Measurements from ENCODE around the gene HOXC10.

Gene HOXC10

DNA sequence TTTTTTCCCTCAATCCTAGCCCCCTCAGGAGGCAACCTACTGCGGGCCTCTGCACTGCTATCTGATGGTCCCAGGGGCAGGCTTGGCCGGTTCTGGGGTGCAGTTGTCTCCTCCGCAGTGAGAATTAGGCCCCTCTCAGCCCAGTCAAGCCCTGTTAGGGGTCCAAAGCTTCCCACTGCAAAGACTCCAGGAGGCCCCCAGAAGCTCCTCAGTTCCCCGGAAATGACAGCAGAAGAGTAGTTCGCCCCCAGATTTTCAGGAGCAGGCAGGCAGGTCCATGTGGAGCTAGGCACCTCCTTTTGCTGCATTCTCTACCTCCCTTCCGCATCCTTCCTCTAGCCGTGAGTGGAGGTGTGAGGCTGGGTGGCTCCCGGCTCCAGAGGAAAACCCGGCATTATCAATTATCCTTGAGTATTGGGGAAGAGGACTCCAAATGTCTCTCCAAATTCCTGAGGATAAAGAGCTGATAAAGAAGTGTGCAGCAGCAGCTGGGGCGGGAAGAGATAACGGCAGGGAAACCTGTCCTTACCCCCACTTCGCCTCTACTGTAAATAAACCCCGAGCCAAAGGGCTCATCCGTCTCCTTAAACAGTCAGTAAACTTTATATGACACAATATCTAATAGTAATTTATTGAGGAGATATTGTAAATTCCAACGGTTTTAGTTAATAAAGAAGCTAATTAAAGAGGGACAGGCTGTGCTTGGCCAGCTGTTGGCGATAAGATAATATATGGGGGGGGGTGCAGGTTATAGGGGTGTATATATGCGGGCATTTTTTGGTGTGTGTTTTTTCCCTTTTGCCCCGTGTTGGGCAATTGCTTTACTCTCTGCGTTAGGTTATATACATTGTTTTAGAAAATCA is 30.9 kb upstream of the HOXC10 start:
- TF ChIP-seq, protein P1, sequence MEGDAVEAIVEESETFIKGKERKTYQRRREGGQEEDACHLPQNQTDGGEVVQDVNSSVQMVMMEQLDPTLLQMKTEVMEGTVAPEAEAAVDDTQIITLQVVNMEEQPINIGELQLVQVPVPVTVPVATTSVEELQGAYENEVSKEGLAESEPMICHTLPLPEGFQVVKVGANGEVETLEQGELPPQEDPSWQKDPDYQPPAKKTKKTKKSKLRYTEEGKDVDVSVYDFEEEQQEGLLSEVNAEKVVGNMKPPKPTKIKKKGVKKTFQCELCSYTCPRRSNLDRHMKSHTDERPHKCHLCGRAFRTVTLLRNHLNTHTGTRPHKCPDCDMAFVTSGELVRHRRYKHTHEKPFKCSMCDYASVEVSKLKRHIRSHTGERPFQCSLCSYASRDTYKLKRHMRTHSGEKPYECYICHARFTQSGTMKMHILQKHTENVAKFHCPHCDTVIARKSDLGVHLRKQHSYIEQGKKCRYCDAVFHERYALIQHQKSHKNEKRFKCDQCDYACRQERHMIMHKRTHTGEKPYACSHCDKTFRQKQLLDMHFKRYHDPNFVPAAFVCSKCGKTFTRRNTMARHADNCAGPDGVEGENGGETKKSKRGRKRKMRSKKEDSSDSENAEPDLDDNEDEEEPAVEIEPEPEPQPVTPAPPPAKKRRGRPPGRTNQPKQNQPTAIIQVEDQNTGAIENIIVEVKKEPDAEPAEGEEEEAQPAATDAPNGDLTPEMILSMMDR (conservative IDR thresholded peaks at IDR 0.05; ENCODE audit: low read depth, low read length), result no peak
- H2AFZ ChIP-seq (ENCODE audit: low read depth), result no peak overlapping the region
- no peak overlapping the region for H3K27ac ChIP-seq
- no peaks in the 10 kb centered on the region for H3K4me1 ChIP-seq (ENCODE audit: low read depth, poor library complexity, severe bottlenecking)
- no peaks in the 10 kb centered on the region for H3K36me3 ChIP-seq (ENCODE audit: insufficient read depth)
- H4K20me1 ChIP-seq (ENCODE audit: insufficient read depth), result no peaks in the 10 kb centered on the region
- peaks cover 98% of the 10 kb centered on the region for H3K27me3 ChIP-seq (ENCODE audit: insufficient read depth, low read depth)
- no peaks in the 10 kb centered on the region for H3K79me2 ChIP-seq (ENCODE audit: insufficient read depth, low read depth)
- H3K9ac ChIP-seq, result no peak overlapping the region
- H3K4me2 ChIP-seq, result no peak overlapping the region
- H3K4me3 ChIP-seq (IDR thresholded peaks at IDR 0.05; ENCODE audit: insufficient read depth, low read depth, low read length), result no peak overlapping the region

- no peaks in the 10 kb centered on the region for H3K79me2 ChIP-seq (ENCODE audit: insufficient read depth, low read depth)
- no peaks in the 10 kb centered on the region for H3K36me3 ChIP-seq (ENCODE audit: insufficient read depth)
- no peak within 1 kb of the TSS for H3K9ac ChIP-seq
- H3K4me2 ChIP-seq, result no peak within 1 kb of the TSS
- H3K27ac ChIP-seq, result no peak within 1 kb of the TSS
- TF ChIP-seq, protein P1 (conservative IDR thresholded peaks at IDR 0.05; ENCODE audit: low read depth, low read length), result no peak
- H3K4me3 ChIP-seq (IDR thresholded peaks at IDR 0.05; ENCODE audit: insufficient read depth, low read depth, low read length), result no peak within 1 kb of the TSS
- no peak within 1 kb of the TSS for H2AFZ ChIP-seq (ENCODE audit: low read depth)
- H3K27me3 ChIP-seq (ENCODE audit: insufficient read depth, low read depth), result peaks cover 98% of the 10 kb centered on the region
- H3K4me1 ChIP-seq (ENCODE audit: low read depth, poor library complexity, severe bottlenecking), result no peaks in the 10 kb centered on the region
- H4K20me1 ChIP-seq (ENCODE audit: insufficient read depth), result no peaks in the 10 kb centered on the region
These were observed 30.3 kb upstream of the HOXC10 start, which contains the start of gene HOXC12 for GRCh38 chr12:53954694-53955035. TSS of gene HOXC12 (plus strand) at chr12:53954903. CDS start at chr12:53954930, 27 bp downstream.

DNA sequence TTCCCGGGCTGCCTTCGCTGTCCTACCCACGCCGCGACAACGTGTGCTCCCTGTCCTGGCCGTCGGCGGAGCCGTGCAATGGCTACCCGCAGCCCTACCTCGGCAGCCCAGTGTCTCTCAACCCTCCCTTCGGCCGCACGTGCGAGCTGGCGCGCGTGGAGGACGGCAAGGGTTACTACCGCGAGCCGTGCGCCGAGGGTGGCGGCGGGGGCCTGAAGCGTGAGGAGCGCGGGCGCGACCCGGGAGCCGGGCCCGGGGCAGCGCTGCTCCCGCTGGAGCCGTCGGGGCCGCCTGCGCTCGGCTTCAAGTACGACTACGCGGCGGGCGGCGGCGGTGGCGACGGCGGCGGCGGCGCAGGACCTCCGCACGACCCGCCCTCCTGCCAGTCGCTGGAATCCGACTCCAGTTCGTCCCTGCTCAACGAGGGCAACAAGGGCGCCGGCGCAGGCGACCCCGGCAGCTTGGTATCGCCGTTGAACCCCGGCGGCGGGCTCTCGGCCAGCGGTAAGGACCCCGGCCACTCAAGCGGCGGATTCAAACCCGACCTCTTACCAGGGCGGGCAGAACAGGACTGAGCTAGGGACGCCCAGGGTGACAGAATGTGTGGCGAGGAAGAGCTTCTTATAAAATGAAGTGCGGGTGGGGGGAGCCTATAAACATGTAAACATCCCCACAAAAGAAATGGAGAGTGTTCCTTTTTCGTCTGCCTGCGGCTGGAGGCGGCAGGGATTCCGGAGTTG is 29.7 kb upstream of the HOXC10 start:
- no peaks in the 10 kb centered on the region for H4K20me1 ChIP-seq (ENCODE audit: insufficient read depth)
- TF ChIP-seq, protein P1 (conservative IDR thresholded peaks at IDR 0.05; ENCODE audit: low read depth, low read length), result no peak
- no peak overlapping the region for H3K4me3 ChIP-seq (IDR thresholded peaks at IDR 0.05; ENCODE audit: insufficient read depth, low read depth, low read length)
- no peak overlapping the region for H3K9ac ChIP-seq
- H3K4me1 ChIP-seq (ENCODE audit: low read depth, poor library complexity, severe bottlenecking), result no peaks in the 10 kb centered on the region
- no peaks in the 10 kb centered on the region for H3K79me2 ChIP-seq (ENCODE audit: insufficient read depth, low read depth)
- no peaks in the 10 kb centered on the region for H3K36me3 ChIP-seq (ENCODE audit: insufficient read depth)
- H3K27ac ChIP-seq, result no peak overlapping the region
- H3K4me2 ChIP-seq, result no peak overlapping the region
- H2AFZ ChIP-seq (ENCODE audit: low read depth), result no peak overlapping the region
- peaks cover 98% of the 10 kb centered on the region for H3K27me3 ChIP-seq (ENCODE audit: insufficient read depth, low read depth)

DNA sequence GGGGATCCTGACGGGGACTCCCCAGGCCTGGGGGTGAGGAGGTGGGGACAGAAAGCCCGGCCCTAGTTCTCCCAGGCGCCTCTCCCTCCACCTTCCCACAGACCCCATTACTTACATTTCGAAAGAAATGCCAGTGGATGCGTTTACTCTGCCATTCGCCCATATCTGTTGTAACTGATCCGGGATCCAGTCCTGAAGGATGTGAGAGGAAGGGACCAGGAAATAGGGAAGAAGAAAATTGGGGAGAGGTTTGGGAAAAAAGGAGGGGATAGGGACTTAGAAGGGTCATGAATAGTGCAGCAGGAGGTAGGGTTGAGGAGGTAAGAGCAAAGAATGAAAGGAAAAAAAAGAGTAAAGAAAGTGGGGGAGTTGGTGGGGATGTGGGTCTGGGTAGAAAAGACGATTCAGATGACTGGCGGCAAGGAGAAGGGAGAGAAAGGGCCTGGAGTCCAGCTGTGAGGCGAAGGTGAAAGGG is 29.1 kb upstream of the HOXC10 start:
- H3K36me3 ChIP-seq (ENCODE audit: insufficient read depth), result no peaks in the 10 kb centered on the region
- no peaks in the 10 kb centered on the region for H3K4me1 ChIP-seq (ENCODE audit: low read depth, poor library complexity, severe bottlenecking)
- H3K4me2 ChIP-seq, result no peak overlapping the region
- H4K20me1 ChIP-seq (ENCODE audit: insufficient read depth), result no peaks in the 10 kb centered on the region
- TF ChIP-seq, protein P1 (conservative IDR thresholded peaks at IDR 0.05; ENCODE audit: low read depth, low read length), result no peak
- H3K27me3 ChIP-seq (ENCODE audit: insufficient read depth, low read depth), result peaks cover 98% of the 10 kb centered on the region
- no peak overlapping the region for H3K27ac ChIP-seq
- H2AFZ ChIP-seq (ENCODE audit: low read depth), result no peak overlapping the region
- no peak overlapping the region for H3K4me3 ChIP-seq (IDR thresholded peaks at IDR 0.05; ENCODE audit: insufficient read depth, low read depth, low read length)
- no peaks in the 10 kb centered on the region for H3K79me2 ChIP-seq (ENCODE audit: insufficient read depth, low read depth)
- H3K9ac ChIP-seq, result no peak overlapping the region

Data from KMS-11 (cell line).